Measurements from ENCODE around the gene ZNF593. TPM values are rescaled to one million over a fixed set of nuclear protein-coding genes. Genes with fewer than 3 reads are reported as not detected.

Gene ZNF593
- total RNA-seq, 1 donor from 2014 or later, result 35.9 TPM

DNA sequence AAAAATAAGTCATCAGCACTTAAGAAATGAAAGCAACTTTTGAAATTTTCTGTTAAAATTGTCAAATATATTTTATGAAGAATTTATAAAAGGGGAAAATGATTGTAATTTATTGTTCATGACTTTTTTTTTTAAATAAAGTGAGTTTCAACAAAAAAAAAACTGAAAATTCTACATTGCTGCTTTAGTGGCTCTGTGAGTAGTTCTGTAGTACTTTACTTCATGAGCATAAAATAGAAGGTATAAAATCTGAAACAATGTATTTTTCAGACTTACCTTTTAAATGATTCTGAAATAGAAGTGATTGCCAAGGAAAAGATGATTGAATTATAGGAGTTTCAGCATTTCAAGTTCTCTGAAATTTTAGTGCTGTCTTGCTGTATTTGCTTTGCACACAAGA is 44.3 kb upstream of the ZNF593 start:
- H3K9me3 Mint-ChIP-seq (ENCODE audit: unreplicated experiment), result no peaks in the 10 kb centered on the region
- H3K27ac Mint-ChIP-seq (ENCODE audit: unreplicated experiment), result no peak overlapping the region
- no peaks in the 10 kb centered on the region for H3K36me3 Mint-ChIP-seq (ENCODE audit: unreplicated experiment)
- H3K27me3 Mint-ChIP-seq (ENCODE audit: unreplicated experiment), result no peaks in the 10 kb centered on the region
- TF ChIP-seq, protein P1, sequence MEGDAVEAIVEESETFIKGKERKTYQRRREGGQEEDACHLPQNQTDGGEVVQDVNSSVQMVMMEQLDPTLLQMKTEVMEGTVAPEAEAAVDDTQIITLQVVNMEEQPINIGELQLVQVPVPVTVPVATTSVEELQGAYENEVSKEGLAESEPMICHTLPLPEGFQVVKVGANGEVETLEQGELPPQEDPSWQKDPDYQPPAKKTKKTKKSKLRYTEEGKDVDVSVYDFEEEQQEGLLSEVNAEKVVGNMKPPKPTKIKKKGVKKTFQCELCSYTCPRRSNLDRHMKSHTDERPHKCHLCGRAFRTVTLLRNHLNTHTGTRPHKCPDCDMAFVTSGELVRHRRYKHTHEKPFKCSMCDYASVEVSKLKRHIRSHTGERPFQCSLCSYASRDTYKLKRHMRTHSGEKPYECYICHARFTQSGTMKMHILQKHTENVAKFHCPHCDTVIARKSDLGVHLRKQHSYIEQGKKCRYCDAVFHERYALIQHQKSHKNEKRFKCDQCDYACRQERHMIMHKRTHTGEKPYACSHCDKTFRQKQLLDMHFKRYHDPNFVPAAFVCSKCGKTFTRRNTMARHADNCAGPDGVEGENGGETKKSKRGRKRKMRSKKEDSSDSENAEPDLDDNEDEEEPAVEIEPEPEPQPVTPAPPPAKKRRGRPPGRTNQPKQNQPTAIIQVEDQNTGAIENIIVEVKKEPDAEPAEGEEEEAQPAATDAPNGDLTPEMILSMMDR (IDR thresholded peaks at IDR 0.05; ENCODE audit: partially characterized antibody, unreplicated experiment), result no peak
- peaks cover 6% of the 10 kb centered on the region for H3K4me1 Mint-ChIP-seq (ENCODE audit: low read depth, unreplicated experiment)
- DNase-seq, result no peak
- no peak overlapping the region for H3K4me3 Mint-ChIP-seq (ENCODE audit: unreplicated experiment)

DNA sequence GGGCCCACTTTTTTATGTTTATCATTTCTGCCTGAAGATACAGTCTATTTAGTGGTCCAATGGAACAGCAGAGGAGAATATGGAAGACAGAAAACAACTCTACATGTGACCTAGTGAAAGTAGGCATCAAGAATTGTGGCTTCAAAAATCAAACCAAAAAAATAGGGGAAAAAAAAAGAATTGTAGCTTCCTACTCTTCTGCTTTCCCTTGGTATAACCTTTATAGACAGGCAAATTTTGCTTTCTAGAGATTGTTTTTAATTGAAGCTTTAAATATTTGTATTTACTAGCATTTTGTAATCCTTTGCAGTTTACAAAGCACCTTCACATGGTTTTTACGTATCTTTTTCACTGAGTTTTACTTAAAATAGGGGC is 43.8 kb upstream of the ZNF593 start:
- Mint-ChIP-seq H3K36me3 (ENCODE audit: unreplicated experiment) (no peaks in the 10 kb centered on the region), H3K27me3 (ENCODE audit: unreplicated experiment) (no peaks in the 10 kb centered on the region), H3K4me3 (ENCODE audit: unreplicated experiment) (no peak overlapping the region), H3K27ac (ENCODE audit: unreplicated experiment) (no peak overlapping the region), H3K4me1 (ENCODE audit: low read depth, unreplicated experiment) (peaks cover 6% of the 10 kb centered on the region), H3K9me3 (ENCODE audit: unreplicated experiment) (no peaks in the 10 kb centered on the region)
- TF ChIP-seq, protein P1 (IDR thresholded peaks at IDR 0.05; ENCODE audit: partially characterized antibody, unreplicated experiment), result no peak
- DNase-seq, result no peak

DNA sequence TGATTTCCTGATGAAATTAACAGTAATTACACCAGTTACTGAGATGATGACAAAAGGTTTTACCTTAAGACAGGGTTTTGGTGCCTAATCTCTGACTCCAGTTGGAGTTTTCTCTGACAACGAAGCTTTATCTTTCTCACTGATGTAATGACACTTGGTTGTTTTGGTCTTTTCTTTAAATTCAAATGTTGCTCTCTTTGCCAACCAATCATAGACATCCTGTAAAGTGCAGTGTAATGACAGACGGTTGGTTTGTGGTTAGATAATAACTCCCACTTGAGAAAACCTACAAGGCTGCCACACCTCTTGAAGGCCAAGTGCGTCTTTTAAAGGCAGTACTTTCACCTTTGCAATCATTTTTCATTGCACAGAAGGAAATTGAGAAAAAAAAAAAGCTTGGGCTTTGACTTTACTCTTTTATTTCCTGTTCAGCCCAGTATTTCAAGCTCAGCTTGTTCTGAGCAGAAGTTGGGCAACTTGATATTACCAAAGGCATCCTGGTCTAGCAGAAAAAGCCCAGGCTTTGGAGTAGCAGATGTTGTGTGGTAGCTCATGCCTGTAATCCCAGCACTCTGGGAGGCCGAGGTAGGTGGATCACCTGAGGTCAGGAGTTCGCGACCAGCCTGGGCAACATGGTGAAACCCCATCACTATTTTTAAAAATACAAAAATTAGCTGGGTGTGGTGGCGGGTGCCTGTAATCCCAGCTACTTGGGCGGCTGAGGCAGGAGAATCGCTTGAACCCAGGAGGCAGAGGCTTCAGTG is 43.2 kb upstream of the ZNF593 start:
- H3K4me3 Mint-ChIP-seq (ENCODE audit: unreplicated experiment), result no peak overlapping the region
- H3K36me3 Mint-ChIP-seq (ENCODE audit: unreplicated experiment), result no peaks in the 10 kb centered on the region
- H3K9me3 Mint-ChIP-seq (ENCODE audit: unreplicated experiment), result no peaks in the 10 kb centered on the region
- no peak overlapping the region for H3K27ac Mint-ChIP-seq (ENCODE audit: unreplicated experiment)
- DNase-seq, result no peak
- TF ChIP-seq, protein P1 (IDR thresholded peaks at IDR 0.05; ENCODE audit: partially characterized antibody, unreplicated experiment), result no peak
- H3K4me1 Mint-ChIP-seq (ENCODE audit: low read depth, unreplicated experiment), result peaks cover 6% of the 10 kb centered on the region
- H3K27me3 Mint-ChIP-seq (ENCODE audit: unreplicated experiment), result no peaks in the 10 kb centered on the region

DNA sequence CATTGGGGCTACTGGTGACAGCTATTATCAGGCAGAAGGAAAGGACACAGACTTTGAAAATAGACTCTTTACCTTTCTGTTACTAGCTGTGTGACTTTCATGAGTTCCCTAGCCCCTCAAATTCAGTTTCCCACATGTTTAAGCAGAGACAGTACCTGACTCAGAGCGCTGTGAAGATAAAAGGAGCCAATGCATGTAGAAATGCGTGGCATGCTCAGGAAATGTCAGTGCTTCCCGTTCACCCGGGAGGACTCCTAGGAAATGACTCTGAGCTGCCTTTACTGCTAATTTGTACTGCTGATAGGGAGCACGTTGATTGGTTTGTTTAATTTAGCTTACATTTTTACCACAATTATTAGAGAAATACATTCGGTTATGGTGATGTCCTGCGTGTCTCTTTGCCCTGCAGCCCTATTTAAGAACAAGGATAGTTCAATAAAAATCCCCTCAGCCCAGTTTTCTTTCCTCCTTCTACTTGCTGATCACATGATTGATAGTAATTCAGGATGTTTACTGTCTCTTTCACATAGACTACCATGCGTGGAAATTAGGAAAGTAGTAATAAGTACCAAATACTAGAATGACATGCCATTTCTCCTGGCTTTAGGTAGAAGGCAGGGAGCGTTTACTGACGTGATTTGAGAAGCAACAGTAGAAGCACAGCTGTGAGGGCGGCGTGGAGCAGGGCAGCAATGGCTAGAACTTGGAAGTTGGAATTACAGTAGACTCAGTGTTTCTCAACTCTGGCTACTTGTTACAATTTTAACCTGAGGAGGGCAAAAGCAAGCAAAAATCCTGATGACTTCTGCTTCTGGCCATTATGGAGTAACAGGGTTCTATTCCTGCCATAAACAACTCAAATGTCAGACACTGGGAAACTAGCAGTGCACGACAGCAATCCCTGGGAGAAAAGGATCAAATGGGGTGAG is 42.2 kb upstream of the ZNF593 start:
- no peak overlapping the region for H3K27ac Mint-ChIP-seq (ENCODE audit: unreplicated experiment)
- no peak overlapping the region for H3K4me3 Mint-ChIP-seq (ENCODE audit: unreplicated experiment)
- H3K9me3 Mint-ChIP-seq (ENCODE audit: unreplicated experiment), result no peaks in the 10 kb centered on the region
- TF ChIP-seq, protein P1 (IDR thresholded peaks at IDR 0.05; ENCODE audit: partially characterized antibody, unreplicated experiment), result no peak
- no peaks in the 10 kb centered on the region for H3K27me3 Mint-ChIP-seq (ENCODE audit: unreplicated experiment)
- no peaks in the 10 kb centered on the region for H3K36me3 Mint-ChIP-seq (ENCODE audit: unreplicated experiment)
- peaks cover 6% of the 10 kb centered on the region for H3K4me1 Mint-ChIP-seq (ENCODE audit: low read depth, unreplicated experiment)
- DNase-seq, result no peak

DNA sequence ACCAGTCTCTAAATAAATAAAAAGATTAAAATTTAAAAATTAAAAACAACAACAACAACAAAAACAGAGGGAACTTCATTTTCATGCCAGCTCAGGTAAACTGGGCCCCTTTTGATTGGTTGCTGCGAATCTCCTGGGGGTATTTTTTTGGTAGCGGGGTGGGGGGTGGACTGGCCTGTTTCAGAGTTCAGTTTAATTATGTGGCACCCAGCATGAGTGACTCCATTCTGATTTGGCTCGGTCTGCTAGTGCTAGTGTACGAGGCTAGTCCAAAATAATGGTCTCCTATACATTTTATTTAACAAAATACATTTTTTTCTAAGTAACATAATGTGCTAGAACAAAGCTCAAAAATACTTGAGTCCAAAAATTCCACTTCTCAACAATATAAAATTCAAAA is 39.9 kb upstream of the ZNF593 start:
- Mint-ChIP-seq H3K27ac (ENCODE audit: unreplicated experiment) (no peak overlapping the region), H3K36me3 (ENCODE audit: unreplicated experiment) (no peaks in the 10 kb centered on the region), H3K27me3 (ENCODE audit: unreplicated experiment) (no peaks in the 10 kb centered on the region), H3K4me1 (ENCODE audit: low read depth, unreplicated experiment) (peaks cover 6% of the 10 kb centered on the region), H3K4me3 (ENCODE audit: unreplicated experiment) (no peak overlapping the region), H3K9me3 (ENCODE audit: unreplicated experiment) (peaks cover 5% of the 10 kb centered on the region)
- TF ChIP-seq, protein P1 (IDR thresholded peaks at IDR 0.05; ENCODE audit: partially characterized antibody, unreplicated experiment), result no peak
- DNase-seq, result no peak
